Left ventricle myocardium inferior (tissue), 1 donor: ENCODE results near the gene GRID1. TPM values are rescaled to one million over a fixed set of nuclear protein-coding genes. Genes with fewer than 3 reads are reported as not detected.

Source experiments
- DNase-seq: peaks from one replicate; pipeline ENCODE4 v3.0.0-alpha.2; 2020
- H3K27ac ChIP-seq: fragments of 200-600 bp; replicated peaks from 2 replicates; pipeline ENCODE4 v1.8.0; 2021
- H3K27me3 ChIP-seq: fragments of 200-600 bp; 2 replicates; pipeline ENCODE4 v1.8.0; 2021; ENCODE audit warnings: low read depth
- H3K36me3 ChIP-seq: fragments of 200-600 bp; 2 replicates; pipeline ENCODE4 v1.8.0; 2021
- H3K4me1 ChIP-seq: fragments of 200-600 bp; 2 replicates; pipeline ENCODE4 v1.8.0; 2021
- H3K4me3 ChIP-seq: fragments of 200-600 bp; 2 replicates; pipeline ENCODE4 v1.8.0; 2021; ENCODE audit warnings: mild to moderate bottlenecking, moderate library complexity
- H3K9me3 ChIP-seq: fragments of 200-600 bp; replicated peaks from 2 replicates; pipeline ENCODE4 v1.8.0; 2021
- intact Hi-C: fragments of 100-400 bp; cut with micrococcal nuclease; formaldehyde crosslinking; loops from one replicate; pipeline ENCODE4 v1.11.0; 2022
- total RNA-seq: library from RNA; stranded (reverse); fragmentation: NEBNext Ultra II Directional; extraction: Animal tissue kit (Norgen Biotek cat#: 25700); gene quantifications from one replicate; pipeline ENCODE4 v1.2.1, GENCODE V29; 2021
- TF ChIP-seq, protein P1 (sequence below): fragments of 200-600 bp; IDR thresholded peaks from 2 replicates; pipeline ENCODE4 v1.8.0; 2021; ENCODE audit warnings: antibody characterized with exemption, mild to moderate bottlenecking, borderline replicate concordance
- donor health status: DM: no; HTN: yes; CAD: no; lungs with severe emphysema.

Gene GRID1
- total RNA-seq, 1 donor from 2014 or later = 1.6 TPM

DNA sequence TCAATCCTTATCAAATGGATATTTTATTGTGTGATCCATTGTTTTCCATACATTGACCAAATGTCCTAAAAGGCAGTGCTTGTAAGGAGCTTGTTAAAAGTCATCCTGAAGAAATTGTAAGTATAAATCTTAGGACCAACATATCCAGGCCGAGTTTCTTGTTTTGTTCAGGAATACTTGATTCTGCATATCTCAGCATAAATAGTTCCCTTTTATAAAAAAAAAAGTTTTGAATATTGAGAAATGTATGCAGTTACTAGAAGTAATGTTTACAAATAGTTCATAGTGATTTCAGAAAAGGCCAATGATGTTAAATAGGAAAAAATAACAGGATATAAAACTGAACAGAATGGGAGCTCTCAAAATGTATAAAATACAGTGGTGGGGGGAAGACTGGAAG, 6.6 kb downstream of the GRID1 start:
- DNase-seq = no peak
- intact Hi-C loops = no loop called here
- Histone ChIP-seq H3K36me3 (no peaks in the 10 kb centered on the region), H3K4me3 (no peak overlapping the region), H3K27me3 (peaks cover 28% of the 10 kb centered on the region), H3K9me3 (no peaks in the 10 kb centered on the region), H3K4me1 (peaks cover 59% of the 10 kb centered on the region), H3K27ac (no peak overlapping the region)
- TF ChIP-seq, protein P1, sequence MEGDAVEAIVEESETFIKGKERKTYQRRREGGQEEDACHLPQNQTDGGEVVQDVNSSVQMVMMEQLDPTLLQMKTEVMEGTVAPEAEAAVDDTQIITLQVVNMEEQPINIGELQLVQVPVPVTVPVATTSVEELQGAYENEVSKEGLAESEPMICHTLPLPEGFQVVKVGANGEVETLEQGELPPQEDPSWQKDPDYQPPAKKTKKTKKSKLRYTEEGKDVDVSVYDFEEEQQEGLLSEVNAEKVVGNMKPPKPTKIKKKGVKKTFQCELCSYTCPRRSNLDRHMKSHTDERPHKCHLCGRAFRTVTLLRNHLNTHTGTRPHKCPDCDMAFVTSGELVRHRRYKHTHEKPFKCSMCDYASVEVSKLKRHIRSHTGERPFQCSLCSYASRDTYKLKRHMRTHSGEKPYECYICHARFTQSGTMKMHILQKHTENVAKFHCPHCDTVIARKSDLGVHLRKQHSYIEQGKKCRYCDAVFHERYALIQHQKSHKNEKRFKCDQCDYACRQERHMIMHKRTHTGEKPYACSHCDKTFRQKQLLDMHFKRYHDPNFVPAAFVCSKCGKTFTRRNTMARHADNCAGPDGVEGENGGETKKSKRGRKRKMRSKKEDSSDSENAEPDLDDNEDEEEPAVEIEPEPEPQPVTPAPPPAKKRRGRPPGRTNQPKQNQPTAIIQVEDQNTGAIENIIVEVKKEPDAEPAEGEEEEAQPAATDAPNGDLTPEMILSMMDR = no peak

DNA sequence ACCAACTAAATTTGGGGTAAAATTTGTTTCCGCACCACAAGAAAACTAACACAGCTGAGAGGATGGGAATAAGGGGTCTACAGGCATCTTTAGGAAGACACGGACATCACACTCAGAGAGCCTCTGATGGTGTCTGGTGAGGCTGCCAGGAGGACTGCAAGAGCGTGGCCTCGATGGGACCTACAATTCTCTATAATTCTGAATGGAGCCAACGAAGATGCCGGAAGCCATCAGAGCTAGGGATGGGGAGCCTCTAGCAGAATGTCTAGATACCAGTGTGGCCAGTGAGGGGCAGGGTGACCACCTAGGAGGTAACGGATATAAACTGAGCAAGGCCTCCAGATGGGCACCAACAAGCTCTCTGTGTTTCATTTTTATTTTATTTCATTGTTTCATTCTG, 7.5 kb downstream of the GRID1 start:
- Histone ChIP-seq H3K27me3 (peaks cover 20% of the 10 kb centered on the region), H3K4me1 (peaks cover 60% of the 10 kb centered on the region), H3K4me3 (no peak overlapping the region), H3K9me3 (no peaks in the 10 kb centered on the region), H3K27ac (no peak overlapping the region), H3K36me3 (no peaks in the 10 kb centered on the region)
- TF ChIP-seq, protein P1 = no peak
- DNase-seq = no peak
- intact Hi-C loops = no loop called here

GRCh38 chr10:86357676-86358075, 8.9 kb downstream of the GRID1 start:
- no peaks in the 10 kb centered on the region for H3K9me3 ChIP-seq
- peaks cover 48% of the 10 kb centered on the region for H3K4me1 ChIP-seq
- H3K27me3 ChIP-seq = peaks cover 5% of the 10 kb centered on the region
- H3K27ac ChIP-seq = no peak overlapping the region
- intact Hi-C loops = no loop called here
- TF ChIP-seq, protein P1 = no peak
- H3K4me3 ChIP-seq = no peak overlapping the region
- H3K36me3 ChIP-seq = no peaks in the 10 kb centered on the region
- no peak for DNase-seq

GRCh38 chr10:86357041-86357440, 9.6 kb downstream of the GRID1 start:
- Histone ChIP-seq H3K9me3 (peaks cover 4% of the 10 kb centered on the region), H3K27me3 (no peaks in the 10 kb centered on the region), H3K4me3 (no peak overlapping the region), H3K27ac (no peak overlapping the region), H3K36me3 (no peaks in the 10 kb centered on the region), H3K4me1 (peaks cover 43% of the 10 kb centered on the region)
- intact Hi-C loops = no loop called here
- TF ChIP-seq, protein P1 = no peak
- no peak for DNase-seq

GRCh38 chr10:86356296-86356695, 10.3 kb downstream of the GRID1 start:
- H3K36me3 ChIP-seq = no peaks in the 10 kb centered on the region
- peak overlapping the region; percentile 55 for H3K27ac ChIP-seq
- peaks cover 38% of the 10 kb centered on the region for H3K4me1 ChIP-seq
- TF ChIP-seq, protein P1 = no peak
- H3K4me3 ChIP-seq = no peak overlapping the region
- H3K9me3 ChIP-seq = peaks cover 4% of the 10 kb centered on the region
- no peaks in the 10 kb centered on the region for H3K27me3 ChIP-seq
- intact Hi-C loops = no loop called here
- no peak for DNase-seq
